AG09319 (cell line): ENCODE data around the gene HECTD3.
A peak's percentile ranks its signal among the peaks of the same experiment; 100 is the strongest.

ENCODE experiments used
- DNase-seq: peaks from one replicate; pipeline ENCODE4 v3.0.0-alpha.2; 2010; ENCODE audit warnings: low read depth; ENCODE audit errors: extremely low read depth
- CTCF ChIP-seq: IDR thresholded peaks from 2 replicates; pipeline ENCODE4 v1.5.1; 2011; ENCODE audit warnings: low read depth, mild to moderate bottlenecking, inconsistent platforms, low read length, moderate library complexity

HECTD3 gene

GRCh38 chr1:45013551-45014209 is 2.6 kb upstream of the HECTD3 start:
- no peak for TF ChIP-seq CTCF

GRCh38 chr1:45012639-45013278 is 1.6 kb upstream of the HECTD3 start:
- peak; percentile 36 for DNase-seq
- no peak; the same call in 1 of the 2 replicates for TF ChIP-seq CTCF

More at GRCh38 chr1:45013551-45014209, 2.6 kb upstream of the HECTD3 start:
- DNase-seq, result no peak

- no peak for TF ChIP-seq CTCF
- peak; percentile 91 for DNase-seq
Observed at GRCh38 chr1:45011837-45012638, 914 bp upstream of the HECTD3 start, which contains the start of gene UROD. Gene UROD, plus strand, starts transcription at chr1:45012254. Its CDS starts 12 bp downstream, at chr1:45012266.

- no peak; the same call in 1 of the 2 replicates for TF ChIP-seq CTCF
- DNase-seq, result no peak
Observed at GRCh38 chr1:45009956-45010854, 919 bp downstream of the HECTD3 start.

GRCh38 chr1:45009296-45009865 is 1.7 kb downstream of the HECTD3 start:
- no peak for DNase-seq
- no peak for TF ChIP-seq CTCF

GRCh38 chr1:45008516-45008915 is 2.6 kb downstream of the HECTD3 start:
- no peak for TF ChIP-seq CTCF
- DNase-seq, result no peak
